HG03378 (cell line): Measurements from ENCODE around the gene DPF3.

Experiments used
- ATAC-seq: cut with Tn5 transposase; IDR thresholded peaks from one replicate; pipeline ENCODE4 v1.9.1; 2021; ENCODE audit warnings: mild to moderate bottlenecking, moderate library complexity; ENCODE audit not compliant: unreplicated experiment

DPF3 gene

DNA sequence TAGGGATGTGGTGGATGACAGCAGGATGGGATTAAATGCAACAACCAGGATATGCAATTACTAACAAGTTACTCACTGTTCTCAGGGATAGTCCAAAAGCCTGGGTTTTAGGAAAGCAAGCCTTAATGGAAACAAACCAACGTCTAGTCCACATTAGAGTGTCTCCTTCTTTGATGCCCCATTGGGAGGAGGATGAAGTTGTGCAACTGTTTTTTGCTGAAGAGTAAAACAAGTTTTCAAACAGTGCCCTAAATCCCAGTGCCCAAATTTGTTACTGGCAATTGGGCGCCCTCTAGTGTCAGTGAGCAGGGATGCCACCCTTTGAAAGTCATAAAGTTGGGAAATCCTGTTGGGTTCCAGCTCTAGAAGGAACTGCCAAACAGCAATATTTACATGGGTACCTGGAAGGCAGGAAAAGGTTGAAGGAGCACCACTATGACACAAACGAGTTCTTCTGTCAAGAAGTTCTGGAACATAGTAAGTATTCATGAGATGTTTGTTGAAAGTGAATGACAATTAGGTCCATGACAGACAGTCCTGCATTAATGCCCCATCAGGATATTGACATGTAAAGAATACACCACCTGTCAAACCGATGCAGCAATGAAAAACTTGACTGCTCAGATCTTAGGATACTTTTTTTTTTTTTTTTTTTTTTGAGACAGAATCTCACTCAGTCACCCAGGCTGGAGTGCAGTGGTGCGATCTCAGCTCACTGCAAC, 11.1 kb upstream of the DPF3 start:
- ATAC-seq = no peak

DNA sequence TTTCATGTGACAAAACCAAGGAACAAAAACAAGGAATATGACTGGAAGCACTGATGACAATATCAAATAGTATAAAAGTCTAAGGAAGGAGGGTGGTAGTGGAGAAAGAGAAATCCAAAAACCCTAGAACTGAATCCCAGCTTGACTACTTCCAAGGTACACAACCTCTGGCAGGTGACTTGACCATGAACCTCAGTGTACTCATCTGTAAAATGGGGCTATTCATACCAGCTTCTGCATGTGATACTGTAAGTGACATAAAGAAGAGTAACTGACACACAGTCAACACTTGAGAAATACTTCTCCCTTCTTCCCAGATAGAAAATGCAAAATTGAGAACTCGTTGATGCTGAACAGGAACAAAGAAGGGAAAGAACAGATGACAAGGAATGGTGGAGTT, 10.3 kb upstream of the DPF3 start:
- no peak for ATAC-seq

- no peak for ATAC-seq
These were observed 9.8 kb upstream of the DPF3 start for GRCh38 chr14:72903716-72904115.

DNA sequence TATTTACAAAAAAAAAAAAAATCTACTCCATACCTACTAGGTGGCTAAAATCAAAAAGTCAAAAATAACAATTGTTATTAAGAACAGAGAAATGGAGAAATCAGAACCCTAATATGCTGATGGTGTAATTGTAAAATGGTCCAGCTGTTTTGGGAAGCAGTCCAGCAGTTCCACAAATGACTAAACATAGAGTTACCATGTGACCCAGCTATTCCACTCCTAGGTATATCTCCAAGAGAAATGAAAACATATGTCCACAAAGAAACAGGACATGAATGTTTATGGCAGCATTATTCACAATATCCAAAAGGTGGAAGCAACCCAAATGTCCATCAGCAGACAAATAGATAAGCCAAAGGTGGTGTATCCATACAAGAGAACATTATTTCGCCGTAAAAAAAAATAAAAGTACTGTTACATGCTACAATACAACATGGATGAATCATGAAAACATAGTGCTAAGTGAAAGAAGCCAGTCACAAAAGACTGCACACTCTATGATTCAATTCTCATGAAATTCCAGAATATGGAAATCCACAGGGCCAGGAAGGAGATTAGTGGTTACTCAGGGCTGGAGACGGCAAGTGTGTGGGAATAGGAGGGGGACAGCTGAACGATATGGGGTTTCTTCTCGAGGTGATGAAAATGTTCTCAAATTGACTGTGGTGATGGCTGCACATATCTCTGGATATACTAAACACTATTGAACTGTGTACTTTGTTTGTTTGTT, 9.1 kb upstream of the DPF3 start:
- ATAC-seq = no peak

DNA sequence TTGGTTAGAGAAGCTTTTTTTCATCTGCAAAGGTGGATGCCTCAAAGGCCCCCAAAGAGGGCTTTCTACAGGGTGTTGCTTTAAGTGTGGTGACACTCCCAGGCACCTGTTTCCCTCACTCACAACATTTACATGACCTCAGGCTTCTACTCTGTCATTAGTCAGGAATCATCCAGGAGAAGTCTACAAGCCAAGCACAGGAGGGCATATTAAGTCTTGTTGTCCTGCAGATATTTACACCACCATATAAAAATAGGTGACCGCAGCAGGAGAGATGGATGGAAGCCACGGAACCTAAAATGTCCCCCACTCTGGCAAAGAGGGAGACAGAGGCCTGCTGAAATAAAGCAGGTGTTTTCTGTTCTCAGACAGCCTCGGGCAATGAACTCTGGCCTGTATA, 7.5 kb upstream of the DPF3 start:
- ATAC-seq = no peak

DNA sequence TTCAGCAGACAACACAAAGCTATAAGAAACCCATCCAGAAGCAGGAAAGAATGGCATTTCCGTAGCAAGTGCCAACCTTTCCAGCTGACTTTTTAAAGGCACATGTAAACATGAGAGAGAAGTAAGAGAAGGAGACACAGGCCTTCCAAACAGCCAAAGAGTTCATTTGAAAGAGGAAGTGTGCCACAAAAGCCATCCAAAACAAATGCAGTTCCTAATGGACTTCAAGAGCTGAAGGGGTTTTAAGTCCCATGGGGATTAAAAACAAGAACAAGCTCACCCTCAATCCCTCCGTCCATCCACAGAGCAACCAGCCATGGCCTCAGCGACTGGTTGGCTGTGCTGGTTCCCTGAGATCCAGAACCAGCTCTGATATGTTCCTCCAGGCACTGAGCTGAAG, 4.5 kb upstream of the DPF3 start:
- ATAC-seq = no peak

GRCh38 chr14:72894623-72895378, 900 bp upstream of the DPF3 start:
- ATAC-seq = no peak

- no peak for ATAC-seq
These were observed 372 bp upstream of the DPF3 start for GRCh38 chr14:72894323-72894622.

- ATAC-seq = no peak
These were observed 844 bp downstream of the DPF3 start for GRCh38 chr14:72892879-72893635.

GRCh38 chr14:72892103-72892878, 1.6 kb downstream of the DPF3 start:
- ATAC-seq = no peak

GRCh38 chr14:72891666-72892102, 2.2 kb downstream of the DPF3 start:
- ATAC-seq = no peak

DNA sequence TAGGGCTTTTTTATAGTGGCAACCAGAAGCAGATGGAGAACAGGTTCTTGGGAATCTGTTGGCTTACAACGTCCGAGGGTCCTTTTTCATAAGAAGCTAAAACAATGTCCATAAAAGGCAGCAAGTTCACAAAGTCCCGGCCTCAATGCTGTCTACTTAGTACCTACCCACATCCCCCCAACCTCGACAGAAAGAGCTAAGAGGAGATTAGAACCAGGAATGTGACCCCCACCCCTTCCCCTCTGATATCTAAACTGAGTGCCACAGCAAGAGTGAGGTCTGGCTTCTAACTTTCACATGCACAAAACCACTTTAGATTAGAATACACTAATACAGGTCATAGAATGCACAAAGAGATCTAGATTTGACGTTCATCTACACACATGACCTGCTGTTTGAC, 4.5 kb downstream of the DPF3 start:
- no peak for ATAC-seq

- no peak for ATAC-seq
These were observed 5.2 kb downstream of the DPF3 start for GRCh38 chr14:72888636-72889201.

GRCh38 chr14:72888192-72888591, 5.7 kb downstream of the DPF3 start:
- ATAC-seq = no peak

GRCh38 chr14:72887514-72887913, 6.4 kb downstream of the DPF3 start:
- no peak for ATAC-seq

DNA sequence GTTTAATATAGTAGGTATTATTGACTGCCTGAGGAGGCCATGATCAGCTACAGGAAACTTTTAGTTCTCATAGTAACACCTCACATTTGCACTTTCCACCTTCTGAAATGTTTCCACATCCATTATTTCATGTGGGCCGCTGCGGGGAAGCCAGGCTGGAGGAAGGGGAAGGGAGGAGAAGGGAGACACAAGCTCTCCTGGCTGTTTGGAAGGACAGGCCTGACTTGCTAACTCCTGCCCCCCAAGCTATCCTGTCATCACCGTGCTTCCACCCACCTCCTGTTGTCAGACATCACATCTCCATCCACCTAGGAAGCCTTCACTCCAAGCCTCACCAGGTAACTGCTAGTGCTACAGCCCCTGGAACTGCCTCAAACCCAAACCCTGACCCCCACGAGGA, 9.5 kb downstream of the DPF3 start:
- ATAC-seq = no peak

GRCh38 chr14:72883961-72884360, 9.9 kb downstream of the DPF3 start:
- ATAC-seq = no peak

DNA sequence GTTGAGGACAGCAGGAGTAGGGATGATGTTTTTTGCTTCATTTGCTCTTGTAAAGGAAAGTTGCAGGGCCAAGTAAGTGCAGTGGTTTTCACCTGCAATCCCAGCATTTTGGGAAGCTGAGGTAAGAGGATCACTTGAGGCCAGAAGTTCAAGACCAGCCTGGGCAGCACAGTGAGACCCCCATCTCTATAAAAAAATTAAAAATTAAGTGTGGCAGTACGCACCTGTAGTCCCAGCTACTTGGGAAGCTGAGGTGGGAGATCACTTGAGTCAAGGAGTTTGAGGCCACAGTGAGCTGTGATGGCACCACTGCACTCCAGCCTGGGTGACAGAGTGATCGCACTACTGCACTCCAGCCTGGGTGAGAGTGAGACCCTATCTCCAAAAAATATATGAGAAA, 10.8 kb downstream of the DPF3 start:
- ATAC-seq = no peak

DNA sequence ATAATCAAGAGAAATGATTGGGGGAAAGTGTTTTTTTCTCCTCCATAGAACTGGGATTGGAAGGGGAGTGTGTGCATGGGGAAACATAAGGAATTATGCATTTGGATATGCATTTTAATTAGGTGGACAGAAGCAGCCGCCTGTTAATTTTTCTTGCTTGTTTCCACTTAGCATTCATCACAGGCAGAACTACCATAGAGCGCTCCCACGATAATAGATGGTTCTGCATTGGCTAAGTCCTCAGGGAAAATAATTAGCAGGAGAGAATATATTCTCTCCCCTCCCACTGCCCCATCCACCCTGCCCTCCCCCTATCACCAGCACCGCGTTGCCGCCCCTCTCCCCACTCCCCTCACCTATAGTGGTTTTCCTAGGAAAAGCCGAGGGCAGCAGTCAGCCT, 11.4 kb downstream of the DPF3 start:
- no peak for ATAC-seq

GRCh38 chr14:72882047-72882446, 11.9 kb downstream of the DPF3 start:
- ATAC-seq = no peak
